Breast epithelium (tissue), 4 donors: ENCODE data around the gene OAS2. TPM values are rescaled to one million over a fixed set of nuclear protein-coding genes. Genes with fewer than 3 reads are reported as not detected.

ENCODE experiments used
- DNase-seq, 2 donors: peaks; one replicate each; pipeline ENCODE4 v3.0.0-alpha.2; 2019; ENCODE audit warnings: low spot score in 2 of 2
- H3K27ac ChIP-seq, 2 donors: fragments of 200-600 bp; sonication (generic) in 1 of 2; one replicate each; pipeline ENCODE4 v1.5.1; 2016 to 2019; ENCODE audit warnings: mild to moderate bottlenecking in 1 of 2
- H3K27me3 ChIP-seq, 2 donors: fragments of 200-600 bp; sonication (generic) in 1 of 2; one replicate each; pipeline versions ENCODE4 v1.5.1 to v1.6.0; 2017 to 2019; ENCODE audit warnings: control low read depth in 1 of 2, mild to moderate bottlenecking in 1 of 2
- H3K36me3 ChIP-seq: fragments of 200-600 bp; one replicate; pipeline ENCODE4 v1.5.1; 2019
- H3K4me1 ChIP-seq, 2 donors: fragments of 200-600 bp; sonication (generic); one replicate each; pipeline ENCODE4 v1.5.1; 2016 to 2019; ENCODE audit warnings: control low read depth in 1 of 2
- H3K4me3 ChIP-seq, 3 donors: fragments of 200-600 bp; sonication (generic); 1 replicate in 2 of 3; 2 replicates in 1 of 3; pipeline ENCODE4 v1.5.1; 2016 to 2019; ENCODE audit warnings: mild to moderate bottlenecking in 3 of 3, moderate library complexity in 2 of 3
- H3K9me3 ChIP-seq, 2 donors: fragments of 200-600 bp; sonication (generic) in 1 of 2; one replicate each; pipeline ENCODE4 v1.5.1; 2016 to 2019; ENCODE audit warnings: control low read depth in 1 of 2
- CTCF ChIP-seq, 3 donors: fragments of 450-650 bp; IDR thresholded peaks; one replicate each; pipeline ENCODE4 v1.5.1; 2016 to 2017; ENCODE audit warnings: antibody characterized with exemption in 3 of 3, mild to moderate bottlenecking in 3 of 3, moderate library complexity in 3 of 3
- POLR2A ChIP-seq: fragments of 450-650 bp; IDR thresholded peaks from one replicate; pipeline ENCODE4 v1.6.1; 2016; ENCODE audit warnings: antibody characterized with exemption, mild to moderate bottlenecking, moderate library complexity
- POLR2AphosphoS5 ChIP-seq, 3 donors: sonication (generic); formaldehyde crosslinking; IDR thresholded peaks; one replicate each; pipeline ENCODE4 v1.6.1; 2017; ENCODE audit warnings: antibody characterized with exemption in 3 of 3
- intact Hi-C: fragments of 100-400 bp; cut with DNase I; formaldehyde crosslinking; loops from one replicate; pipeline ENCODE4 v1.15.1; 2023; ENCODE audit warnings: low total_unique reads
- total RNA-seq, 3 donors: library from RNA; depleted of rRNA; stranded (reverse); fragments of >200 nt; gene quantifications; one replicate each; pipeline ENCODE4 v1.1.0, GENCODE V29; 2016

The OAS2 gene
- total RNA-seq, 3 donors from 2014 or later = 6.2 to 9.5 (median 7.9) TPM

- Histone ChIP-seq H3K27ac (no peak overlapping the region), H3K4me3 (no peak overlapping the region), H3K27me3 (no peaks in the 10 kb centered on the region), H3K4me1 (no peaks in the 10 kb centered on the region), H3K36me3 (no peaks in the 10 kb centered on the region), H3K9me3 (no peaks in the 10 kb centered on the region)
- DNase-seq = no peak
- TF ChIP-seq POLR2A (no peak), CTCF (IDR thresholded peaks at IDR 0.05) (no peak), POLR2AphosphoS5 (IDR thresholded peaks at IDR 0.05) (no peak)
- intact Hi-C loops = no loop called here
Observed at GRCh38 chr12:113002155-113002554, 23.8 kb downstream of the OAS2 start.

- intact Hi-C loops = no loop called here
- Histone ChIP-seq H3K27ac (no peak overlapping the region), H3K36me3 (no peaks in the 10 kb centered on the region), H3K4me3 (no peak overlapping the region), H3K9me3 (no peaks in the 10 kb centered on the region), H3K4me1 (no peaks in the 10 kb centered on the region), H3K27me3 (no peaks in the 10 kb centered on the region)
- no peak for DNase-seq
- TF ChIP-seq CTCF (IDR thresholded peaks at IDR 0.05) (no peak), POLR2AphosphoS5 (IDR thresholded peaks at IDR 0.05) (no peak)
Observed at GRCh38 chr12:113002676-113003075, 24.4 kb downstream of the OAS2 start.

- Histone ChIP-seq H3K9me3 (no peaks in the 10 kb centered on the region), H3K4me3 (no peak overlapping the region), H3K27me3 (no peaks in the 10 kb centered on the region), H3K27ac (no peak overlapping the region), H3K36me3 (no peaks in the 10 kb centered on the region), H3K4me1 (no peaks in the 10 kb centered on the region)
- intact Hi-C loops = no loop called here
- no peak for TF ChIP-seq CTCF (IDR thresholded peaks at IDR 0.05)
- TF ChIP-seq POLR2AphosphoS5 (IDR thresholded peaks at IDR 0.05) = no peak
- no peak for TF ChIP-seq POLR2A
- no peak for DNase-seq
Observed at GRCh38 chr12:113003636-113004035, 25.3 kb downstream of the OAS2 start.

DNA sequence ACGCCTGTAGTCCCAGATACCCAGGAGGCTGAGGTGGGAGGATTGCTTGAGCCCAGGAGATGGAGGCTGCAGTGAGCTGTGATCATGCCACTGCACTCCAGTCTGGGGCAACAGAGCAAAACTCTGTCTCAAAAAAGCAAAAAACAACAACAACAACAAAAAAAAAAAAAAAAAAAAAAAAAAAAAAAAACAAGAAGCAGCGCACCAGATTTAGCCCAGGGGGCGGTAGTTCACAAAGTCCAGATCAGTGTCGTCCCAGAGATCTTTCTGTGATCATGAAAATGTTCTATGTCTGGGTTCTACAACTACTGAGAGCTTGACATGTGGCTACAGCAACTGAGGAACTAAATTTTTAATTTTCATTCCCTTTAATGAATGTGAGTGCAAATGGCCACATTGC is 27.4 kb downstream of the OAS2 start:
- no peaks in the 10 kb centered on the region for H3K9me3 ChIP-seq
- no peak overlapping the region for H3K27ac ChIP-seq
- no peaks in the 10 kb centered on the region for H3K27me3 ChIP-seq
- DNase-seq = no peak
- H3K4me1 ChIP-seq = no peaks in the 10 kb centered on the region
- intact Hi-C loops = no loop called here
- H3K4me3 ChIP-seq = no peak overlapping the region
- H3K36me3 ChIP-seq = no peaks in the 10 kb centered on the region
- no peak for TF ChIP-seq POLR2A
- TF ChIP-seq CTCF (IDR thresholded peaks at IDR 0.05) = no peak
- TF ChIP-seq POLR2AphosphoS5 (IDR thresholded peaks at IDR 0.05) = no peak

DNA sequence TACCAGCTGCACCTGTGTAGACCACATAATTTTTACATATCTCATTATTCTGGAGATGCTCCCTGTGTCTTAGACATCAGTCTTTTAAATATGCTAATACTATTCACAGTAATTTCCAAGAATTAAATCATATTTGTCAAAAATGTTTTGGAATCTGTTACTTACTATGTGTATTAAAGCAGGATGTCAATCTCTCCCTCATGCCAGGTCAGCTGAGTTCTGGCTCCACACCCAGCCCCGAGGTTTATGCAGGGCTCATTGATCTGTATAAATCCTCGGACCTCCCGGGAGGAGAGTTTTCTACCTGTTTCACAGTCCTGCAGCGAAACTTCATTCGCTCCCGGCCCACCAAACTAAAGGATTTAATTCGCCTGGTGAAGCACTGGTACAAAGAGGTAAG is 27.9 kb downstream of the OAS2 start:
- Histone ChIP-seq H3K27me3 (no peaks in the 10 kb centered on the region), H3K27ac (no peak overlapping the region), H3K4me3 (no peak overlapping the region), H3K4me1 (no peaks in the 10 kb centered on the region), H3K9me3 (no peaks in the 10 kb centered on the region), H3K36me3 (no peaks in the 10 kb centered on the region)
- no peak for DNase-seq
- intact Hi-C loops = no loop called here
- no peak for TF ChIP-seq CTCF (IDR thresholded peaks at IDR 0.05)
- TF ChIP-seq POLR2A = no peak
- no peak for TF ChIP-seq POLR2AphosphoS5 (IDR thresholded peaks at IDR 0.05)
